ENCODE data around the gene AGAP3.

AGAP3 gene

GRCh38 chr7:151074817-151075661, 11.2 kb upstream of the AGAP3 start:
- DNase-seq, result no peak

GRCh38 chr7:151075662-151075971, 10.7 kb upstream of the AGAP3 start:
- DNase-seq, result no peak

- DNase-seq, result no peak
These were observed 10.3 kb upstream of the AGAP3 start for GRCh38 chr7:151075978-151076426.

- DNase-seq, result no peak
These were observed 9.2 kb upstream of the AGAP3 start for GRCh38 chr7:151076863-151077704.

- no peak for DNase-seq
These were observed 8.5 kb upstream of the AGAP3 start for GRCh38 chr7:151077705-151078232.

GRCh38 chr7:151078233-151079040, 7.8 kb upstream of the AGAP3 start:
- no peak for DNase-seq

GRCh38 chr7:151079199-151079910, 6.9 kb upstream of the AGAP3 start:
- DNase-seq, result no peak

GRCh38 chr7:151080067-151080521, 6.2 kb upstream of the AGAP3 start:
- DNase-seq, result no peak

- DNase-seq, result peak; percentile 87
These were observed 5.6 kb upstream of the AGAP3 start, which contains the start of gene FASTK for GRCh38 chr7:151080522-151081169. Gene FASTK, minus strand, starts transcription at chr7:151080809. Its CDS starts 43 bp downstream, at chr7:151080766.

- no peak for DNase-seq
These were observed 4.8 kb upstream of the AGAP3 start for GRCh38 chr7:151081170-151082101.

- DNase-seq, result no peak
These were observed 3.9 kb upstream of the AGAP3 start for GRCh38 chr7:151082141-151083070.

GRCh38 chr7:151083071-151083823, 3.0 kb upstream of the AGAP3 start, which contains the start of gene TMUB1:
Gene TMUB1, minus strand, starts transcription at chr7:151083493. Its CDS starts 930 bp downstream, at chr7:151082563.
- DNase-seq, result peak; percentile 65

GRCh38 chr7:151083824-151084160, 2.5 kb upstream of the AGAP3 start:
- DNase-seq, result no peak

- no peak for DNase-seq
These were observed 965 bp upstream of the AGAP3 start for GRCh38 chr7:151085329-151085690.

GRCh38 chr7:151086802-151087244, 548 bp downstream of the AGAP3 start:
- DNase-seq, result no peak

- DNase-seq, result peak; percentile 23
These were observed 1.2 kb downstream of the AGAP3 start for GRCh38 chr7:151087245-151088018.

All from GDM1 (cell line).